Liver (tissue), 9 donors: ENCODE data around the gene BCHE. TPM values are rescaled to one million over a fixed set of nuclear protein-coding genes. Genes with fewer than 3 reads are reported as not detected.

ENCODE experiments used
- DNase-seq: peaks from one replicate; pipeline ENCODE4 v3.0.0-alpha.2; 2017; ENCODE audit warnings: low spot score
- H3K27ac ChIP-seq, 2 donors: one replicate each; pipeline ENCODE4 v1.7.0; 2013; ENCODE audit warnings: inconsistent platforms in 2 of 2, low read length in 2 of 2, control low read depth in 1 of 2, low read depth in 1 of 2, mild to moderate bottlenecking in 1 of 2
- H3K27me3 ChIP-seq, 4 donors: one replicate each; pipeline versions ENCODE4 v1.6.1 to v1.7.0; 2013; ENCODE audit warnings: low read length in 3 of 4, inconsistent platforms in 1 of 4, mild to moderate bottlenecking in 1 of 4, moderate library complexity in 1 of 4; ENCODE audit not compliant: control insufficient read depth in 4 of 4, insufficient read depth in 4 of 4
- H3K36me3 ChIP-seq, 4 donors: one replicate each; pipeline versions ENCODE4 v1.6.1 to v1.7.0; 2013; ENCODE audit warnings: low read length in 3 of 4, mild to moderate bottlenecking in 3 of 4, low read depth in 1 of 4, moderate library complexity in 1 of 4; ENCODE audit not compliant: control insufficient read depth in 4 of 4, insufficient read depth in 3 of 4
- H3K4me1 ChIP-seq, 4 donors: one replicate each; pipeline versions ENCODE4 v1.6.1 to v1.7.0; 2013; ENCODE audit warnings: low read length in 3 of 4, mild to moderate bottlenecking in 3 of 4, moderate library complexity in 1 of 4; ENCODE audit not compliant: control insufficient read depth in 4 of 4, insufficient read depth in 4 of 4
- H3K4me3 ChIP-seq, 3 donors: one replicate each; pipeline versions ENCODE4 v1.6.1 to v1.7.0; 2013; ENCODE audit warnings: low read length in 3 of 3, control low read depth in 1 of 3, low read depth in 1 of 3, mild to moderate bottlenecking in 1 of 3
- H3K9ac ChIP-seq, 2 donors: one replicate each; pipeline ENCODE4 v1.7.0; 2013; ENCODE audit warnings: low read length in 2 of 2, mild to moderate bottlenecking in 2 of 2, moderate library complexity in 2 of 2, control low read depth in 1 of 2, low read depth in 1 of 2
- H3K9me3 ChIP-seq, 4 donors: one replicate each; pipeline versions ENCODE4 v1.6.1 to v1.7.0; 2013; ENCODE audit warnings: low read length in 3 of 4; ENCODE audit not compliant: control insufficient read depth in 4 of 4
- ATF3 ChIP-seq: IDR thresholded peaks from 2 replicates; pipeline ENCODE4 v1.6.1; 2016; ENCODE audit warnings: antibody characterized with exemption
- CTCF ChIP-seq: fragments of 150-350 bp; IDR thresholded peaks from 2 replicates; pipeline ENCODE4 v1.5.1; 2017; ENCODE audit warnings: improper control_type of control experiment, low read depth, low read length; ENCODE audit not compliant: missing input control
- FOXA1 ChIP-seq: IDR thresholded peaks from 2 replicates; pipeline ENCODE4 v1.6.1; 2016; ENCODE audit warnings: antibody characterized with exemption
- FOXA2 ChIP-seq: IDR thresholded peaks from 2 replicates; pipeline ENCODE4 v1.6.1; 2016; ENCODE audit warnings: antibody characterized with exemption
- GABPA ChIP-seq, 2 donors: IDR thresholded peaks in 1 of 2; conservative IDR thresholded peaks in 1 of 2; 2 replicates each; pipeline ENCODE4 v1.6.1; 2016; ENCODE audit warnings: antibody characterized with exemption in 2 of 2, mild to moderate bottlenecking in 1 of 2, moderate library complexity in 1 of 2
- HNF4A ChIP-seq, 2 donors: conservative IDR thresholded peaks; 2 replicates each; pipeline ENCODE4 v1.6.1; 2016; ENCODE audit warnings: antibody characterized with exemption in 2 of 2, mild to moderate bottlenecking in 2 of 2
- HNF4G ChIP-seq: IDR thresholded peaks from 2 replicates; pipeline ENCODE4 v1.6.1; 2016; ENCODE audit warnings: antibody characterized with exemption
- JUND ChIP-seq, 2 donors: IDR thresholded peaks; 2 replicates each; pipeline ENCODE4 v1.6.1; 2016; ENCODE audit warnings: antibody characterized with exemption in 2 of 2
- NR2F2 ChIP-seq: IDR thresholded peaks from 2 replicates; pipeline ENCODE4 v1.6.1; 2016; ENCODE audit warnings: antibody characterized with exemption
- RAD21 ChIP-seq, 2 donors: IDR thresholded peaks; 2 replicates each; pipeline ENCODE4 v1.6.1; 2016; ENCODE audit warnings: antibody characterized with exemption in 2 of 2, mild to moderate bottlenecking in 2 of 2
- RXRA ChIP-seq, 2 donors: IDR thresholded peaks; 2 replicates each; pipeline ENCODE4 v1.6.1; 2017 to 2018; ENCODE audit warnings: antibody characterized with exemption in 2 of 2, mild to moderate bottlenecking in 1 of 2
- SP1 ChIP-seq: IDR thresholded peaks from 2 replicates; pipeline ENCODE4 v1.6.1; 2018; ENCODE audit warnings: antibody characterized with exemption, mild to moderate bottlenecking
- TAF1 ChIP-seq: conservative IDR thresholded peaks from 2 replicates; pipeline ENCODE4 v1.6.1; 2016; ENCODE audit warnings: antibody characterized with exemption, mild to moderate bottlenecking
- YY1 ChIP-seq: IDR thresholded peaks from 2 replicates; pipeline ENCODE4 v1.6.1; 2016; ENCODE audit warnings: antibody characterized with exemption, mild to moderate bottlenecking
- WGBS: extraction: QIAGEN DNeasy Blood & Tissue Kit; methylation state at CpG from one replicate; pipeline ENCODE4 v1.1.7; 2013; 5-methylcytosine and 5-hydroxymethylcytosine counted together
- polyA plus RNA-seq, 2 donors: library from polyadenylated mRNA; stranded (reverse) in 1 of 2; unstranded in 1 of 2; fragments of 200-250 nt in 1 of 2; fragments of >200 nt in 1 of 2; fragmentation: Nextera tagmentation in 1 of 2; extraction: Ambion mirVana in 1 of 2; gene quantifications; one replicate each; pipeline versions ENCODE4 v1.2.1 to v1.2.3, GENCODE V29; 2013 to 2015
- total RNA-seq, 2 donors: library from RNA; depleted of rRNA; stranded (reverse); fragments of >200 nt; gene quantifications; one replicate each; pipeline ENCODE4 v1.2.3, GENCODE V29; 2014
- TF ChIP-seq, protein P1 (sequence below): IDR thresholded peaks from 2 replicates; pipeline ENCODE4 v1.6.1; 2016; ENCODE audit warnings: antibody characterized with exemption
- TF ChIP-seq, protein P2 (sequence below): IDR thresholded peaks from 2 replicates; pipeline ENCODE4 v1.6.1; 2016; ENCODE audit warnings: antibody characterized with exemption
- donor health status: healthy.
- donor health status: healthy.
- donor health status: healthy.
- donor health status: healthy.
- donor health status: healthy.

Gene BCHE
- total and polyA plus RNA-seq, 4 donors, result 18.4 to 46.8 (median 35.6) TPM

DNA sequence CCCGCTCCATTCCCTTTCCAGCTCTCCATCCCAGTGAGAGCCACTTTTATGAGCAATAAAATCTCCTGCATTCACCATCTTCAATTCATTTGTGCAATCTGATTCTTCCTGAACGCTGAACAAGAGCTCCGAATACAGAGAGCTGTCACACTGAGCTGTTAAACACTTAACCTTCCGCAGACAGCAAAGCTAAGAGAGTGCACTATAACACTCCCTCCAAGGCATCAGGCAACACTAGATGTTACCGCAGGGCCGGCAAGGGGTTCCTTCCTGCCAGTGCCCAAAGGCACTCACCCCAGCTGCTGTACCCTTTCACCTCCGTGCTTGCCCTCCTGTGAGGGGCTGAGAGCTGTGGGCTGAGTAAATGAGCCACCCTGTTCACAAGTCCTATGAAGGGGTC lies 85.6 kb downstream of the BCHE start:
- H3K36me3 ChIP-seq, result no peaks in the 10 kb centered on the region
- H3K27ac ChIP-seq, result no peak overlapping the region
- H3K9ac ChIP-seq, result no peak overlapping the region
- no peaks in the 10 kb centered on the region for H3K9me3 ChIP-seq
- TF ChIP-seq ATF3 (no peak), HNF4A (conservative IDR thresholded peaks at IDR 0.05) (no peak), CTCF (no peak), FOXA1 (no peak)
- H3K27me3 ChIP-seq, result no peaks in the 10 kb centered on the region
- WGBS, result 90% methylated on average over 7 of the region's 7 CpGs
- H3K4me1 ChIP-seq, result peaks cover 0 to 6% (median 0%) of the 10 kb centered on the region in 4 donors
- H3K4me3 ChIP-seq, result no peak overlapping the region
- no peak for DNase-seq

- H3K27ac ChIP-seq, result no peak overlapping the region
- no peak for DNase-seq
- no peak overlapping the region for H3K4me3 ChIP-seq
- H3K9me3 ChIP-seq, result no peaks in the 10 kb centered on the region
- no peak for TF ChIP-seq JUND (IDR thresholded peaks at IDR 0.05)
- TF ChIP-seq FOXA2, result no peak
- no peak for TF ChIP-seq YY1
- no peak for TF ChIP-seq GABPA (IDR thresholded peaks at IDR 0.05 in 1 of 2, conservative IDR thresholded peaks at IDR 0.05 in 1 of 2)
- TF ChIP-seq ATF3, result no peak
- H3K9ac ChIP-seq, result no peak overlapping the region
- no peaks in the 10 kb centered on the region for H3K36me3 ChIP-seq
- no peaks in the 10 kb centered on the region for H3K27me3 ChIP-seq
- H3K4me1 ChIP-seq, result peaks cover 0 to 6% (median 0%) of the 10 kb centered on the region in 4 donors
These were observed 87.4 kb downstream of the BCHE start for GRCh38 chr3:165749821-165750220.

DNA sequence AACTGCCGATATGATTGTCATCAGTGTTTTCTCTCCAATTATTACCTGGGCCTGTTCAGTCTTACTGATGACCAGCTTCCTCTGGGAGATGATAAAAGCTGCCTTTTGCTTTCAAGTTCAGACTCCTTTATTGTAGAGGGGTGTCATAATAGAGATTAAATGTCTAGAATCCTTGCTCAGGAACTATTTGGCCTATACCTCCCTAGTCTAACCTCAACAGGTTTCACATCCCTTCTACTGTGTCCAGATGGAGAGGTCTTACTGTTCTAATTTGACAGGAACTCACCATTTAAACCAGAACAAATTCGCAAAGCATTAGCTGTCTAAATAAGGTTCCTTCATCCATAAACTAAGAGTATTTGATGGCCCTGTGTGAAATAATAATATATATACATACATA lies 88.0 kb downstream of the BCHE start:
- Histone ChIP-seq H3K27ac (no peak overlapping the region), H3K9ac (no peak overlapping the region), H3K36me3 (no peaks in the 10 kb centered on the region), H3K27me3 (no peaks in the 10 kb centered on the region), H3K4me1 (peaks cover 0 to 6% (median 0%) of the 10 kb centered on the region in 4 donors), H3K9me3 (no peaks in the 10 kb centered on the region), H3K4me3 (no peak overlapping the region)
- TF ChIP-seq NR2F2 (no peak), GABPA (IDR thresholded peaks at IDR 0.05 in 1 of 2, conservative IDR thresholded peaks at IDR 0.05 in 1 of 2) (no peak), TAF1 (no peak), HNF4A (conservative IDR thresholded peaks at IDR 0.05) (no peak)
- TF ChIP-seq, protein P1, sequence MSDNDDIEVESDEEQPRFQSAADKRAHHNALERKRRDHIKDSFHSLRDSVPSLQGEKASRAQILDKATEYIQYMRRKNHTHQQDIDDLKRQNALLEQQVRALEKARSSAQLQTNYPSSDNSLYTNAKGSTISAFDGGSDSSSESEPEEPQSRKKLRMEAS, result no peak
- 94% methylated on average over 2 of the region's 2 CpGs for WGBS
- DNase-seq, result no peak

DNA sequence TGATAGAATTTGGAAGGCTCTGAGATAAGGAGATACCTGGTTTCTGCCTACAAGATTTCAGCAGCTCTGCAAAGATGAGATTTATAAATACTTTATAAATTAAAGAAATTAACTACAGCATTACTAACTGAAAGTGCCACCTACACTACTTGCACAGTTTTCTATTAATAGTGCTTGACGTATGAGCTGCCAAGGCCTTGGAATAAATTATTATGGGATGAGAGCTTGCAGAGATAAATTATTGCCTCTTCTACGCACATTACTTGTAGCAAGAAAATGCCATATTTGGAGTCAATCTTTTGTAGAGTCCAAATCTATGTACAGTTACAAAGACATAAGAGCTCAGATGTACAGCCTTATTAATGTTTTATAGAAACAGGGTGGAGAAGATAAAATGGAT lies 89.1 kb downstream of the BCHE start:
- WGBS, result 85% methylated on average over 2 of the region's 2 CpGs
- H3K36me3 ChIP-seq, result no peaks in the 10 kb centered on the region
- H3K9me3 ChIP-seq, result no peaks in the 10 kb centered on the region
- H3K4me3 ChIP-seq, result no peak overlapping the region
- H3K27me3 ChIP-seq, result no peaks in the 10 kb centered on the region
- no peaks in the 10 kb centered on the region for H3K4me1 ChIP-seq
- H3K9ac ChIP-seq, result no peak overlapping the region
- no peak overlapping the region for H3K27ac ChIP-seq
- no peak for DNase-seq
- TF ChIP-seq, protein P1, result no peak
- TF ChIP-seq, protein P2, sequence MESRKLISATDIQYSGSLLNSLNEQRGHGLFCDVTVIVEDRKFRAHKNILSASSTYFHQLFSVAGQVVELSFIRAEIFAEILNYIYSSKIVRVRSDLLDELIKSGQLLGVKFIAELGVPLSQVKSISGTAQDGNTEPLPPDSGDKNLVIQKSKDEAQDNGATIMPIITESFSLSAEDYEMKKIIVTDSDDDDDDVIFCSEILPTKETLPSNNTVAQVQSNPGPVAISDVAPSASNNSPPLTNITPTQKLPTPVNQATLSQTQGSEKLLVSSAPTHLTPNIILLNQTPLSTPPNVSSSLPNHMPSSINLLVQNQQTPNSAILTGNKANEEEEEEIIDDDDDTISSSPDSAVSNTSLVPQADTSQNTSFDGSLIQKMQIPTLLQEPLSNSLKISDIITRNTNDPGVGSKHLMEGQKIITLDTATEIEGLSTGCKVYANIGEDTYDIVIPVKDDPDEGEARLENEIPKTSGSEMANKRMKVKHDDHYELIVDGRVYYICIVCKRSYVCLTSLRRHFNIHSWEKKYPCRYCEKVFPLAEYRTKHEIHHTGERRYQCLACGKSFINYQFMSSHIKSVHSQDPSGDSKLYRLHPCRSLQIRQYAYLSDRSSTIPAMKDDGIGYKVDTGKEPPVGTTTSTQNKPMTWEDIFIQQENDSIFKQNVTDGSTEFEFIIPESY, result no peak
- TF ChIP-seq CTCF (no peak), ATF3 (no peak), RAD21 (IDR thresholded peaks at IDR 0.05) (no peak), GABPA (IDR thresholded peaks at IDR 0.05 in 1 of 2, conservative IDR thresholded peaks at IDR 0.05 in 1 of 2) (no peak), FOXA1 (no peak), RXRA (IDR thresholded peaks at IDR 0.05) (no peak), HNF4G (no peak), SP1 (no peak), TAF1 (no peak), YY1 (no peak)
